Islet of Langerhans (tissue), 1 donor: ENCODE results near the gene TIMM8A.

Experiments used
- FAIRE-seq: peaks from one replicate; lab custom pipeline; 2011; peaks lifted over from hg19 to GRCh38; lab: Jason Lieb, UNC

Gene TIMM8A

GRCh38 chrX:101348452-101349192, at the start of gene TIMM8A:
Gene TIMM8A (minus strand): TSS chrX:101348742. CDS start chrX:101348664, 78 bp downstream.
- FAIRE-seq, result no peak

DNA sequence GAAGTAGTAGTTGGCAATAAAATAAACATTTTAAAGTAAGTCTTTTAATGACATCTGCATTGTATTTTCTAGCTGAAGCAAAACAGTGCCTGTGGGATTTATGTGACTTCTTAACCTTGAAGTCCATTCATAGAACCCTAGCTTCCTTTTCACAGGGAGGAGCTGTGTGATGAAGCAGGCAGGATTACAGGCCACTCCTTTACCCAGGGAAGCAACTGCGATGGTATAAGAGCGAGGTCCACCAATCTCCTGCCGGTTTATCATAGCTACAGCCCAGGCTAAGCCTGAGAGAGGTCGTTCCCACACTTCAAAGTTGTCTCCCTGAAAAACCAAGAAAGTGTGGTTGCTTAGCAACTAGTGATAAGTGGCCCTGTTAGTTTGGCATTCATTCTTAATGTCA, 49.2 kb upstream of the TIMM8A start:
- FAIRE-seq, result no peak

- no peak for FAIRE-seq
These were observed 47.2 kb upstream of the TIMM8A start for GRCh38 chrX:101395789-101396188.

DNA sequence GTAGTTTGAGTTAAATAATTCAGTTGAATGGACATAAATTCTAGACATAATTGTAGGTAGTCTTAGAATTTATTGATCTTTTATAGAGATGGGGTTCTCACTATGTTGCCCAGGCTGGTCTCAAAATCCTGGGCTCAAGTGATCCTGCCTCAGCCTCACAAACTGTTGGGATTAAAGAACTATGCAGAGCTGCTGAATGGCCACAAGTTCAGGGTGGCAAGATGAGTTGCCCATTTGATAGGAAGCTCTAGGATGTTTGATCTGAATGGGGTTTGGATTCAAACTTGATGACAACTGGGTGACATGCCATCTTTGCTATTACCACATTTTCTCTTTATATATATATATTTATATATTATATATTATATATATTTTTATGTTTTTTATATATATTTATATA, 45.8 kb upstream of the TIMM8A start:
- no peak for FAIRE-seq

DNA sequence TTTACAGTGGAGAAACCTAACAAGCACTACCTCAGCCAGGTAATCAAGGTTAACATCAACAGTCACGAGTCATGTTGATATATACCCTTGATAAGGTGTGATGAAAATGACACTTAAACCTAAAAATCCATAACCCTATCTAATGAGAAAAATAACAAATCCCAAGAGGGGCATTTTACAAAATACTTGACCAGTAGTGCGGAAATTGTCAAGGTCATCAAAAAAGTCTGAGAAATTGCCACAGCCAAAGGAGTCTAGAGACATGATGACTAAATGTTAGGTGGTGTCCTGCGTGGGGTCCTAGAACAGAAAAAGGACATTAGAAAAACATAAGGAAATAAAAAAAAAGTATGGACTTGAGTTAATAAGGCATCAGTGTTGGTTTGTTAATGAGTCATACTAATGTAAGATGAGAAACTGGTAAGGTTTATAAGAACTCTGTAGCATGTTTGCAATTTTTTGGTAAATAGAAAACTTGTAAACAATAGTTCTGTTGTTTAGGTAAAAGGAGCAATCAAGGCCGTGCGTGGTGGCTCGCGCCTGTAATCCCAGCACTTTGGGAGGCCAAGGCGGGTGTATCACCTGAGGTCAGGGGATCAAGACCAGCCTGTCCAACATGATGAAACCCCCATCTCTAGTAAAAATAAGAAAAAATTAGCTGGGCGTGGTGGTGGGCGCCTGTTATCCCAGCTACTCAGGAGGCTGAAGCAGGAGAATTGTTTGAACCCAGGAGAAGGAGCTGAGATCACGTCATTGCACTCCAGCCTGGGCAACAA, 45.2 kb upstream of the TIMM8A start:
- no peak for FAIRE-seq

- FAIRE-seq, result no peak
These were observed 43.3 kb upstream of the TIMM8A start for GRCh38 chrX:101391831-101392230.

DNA sequence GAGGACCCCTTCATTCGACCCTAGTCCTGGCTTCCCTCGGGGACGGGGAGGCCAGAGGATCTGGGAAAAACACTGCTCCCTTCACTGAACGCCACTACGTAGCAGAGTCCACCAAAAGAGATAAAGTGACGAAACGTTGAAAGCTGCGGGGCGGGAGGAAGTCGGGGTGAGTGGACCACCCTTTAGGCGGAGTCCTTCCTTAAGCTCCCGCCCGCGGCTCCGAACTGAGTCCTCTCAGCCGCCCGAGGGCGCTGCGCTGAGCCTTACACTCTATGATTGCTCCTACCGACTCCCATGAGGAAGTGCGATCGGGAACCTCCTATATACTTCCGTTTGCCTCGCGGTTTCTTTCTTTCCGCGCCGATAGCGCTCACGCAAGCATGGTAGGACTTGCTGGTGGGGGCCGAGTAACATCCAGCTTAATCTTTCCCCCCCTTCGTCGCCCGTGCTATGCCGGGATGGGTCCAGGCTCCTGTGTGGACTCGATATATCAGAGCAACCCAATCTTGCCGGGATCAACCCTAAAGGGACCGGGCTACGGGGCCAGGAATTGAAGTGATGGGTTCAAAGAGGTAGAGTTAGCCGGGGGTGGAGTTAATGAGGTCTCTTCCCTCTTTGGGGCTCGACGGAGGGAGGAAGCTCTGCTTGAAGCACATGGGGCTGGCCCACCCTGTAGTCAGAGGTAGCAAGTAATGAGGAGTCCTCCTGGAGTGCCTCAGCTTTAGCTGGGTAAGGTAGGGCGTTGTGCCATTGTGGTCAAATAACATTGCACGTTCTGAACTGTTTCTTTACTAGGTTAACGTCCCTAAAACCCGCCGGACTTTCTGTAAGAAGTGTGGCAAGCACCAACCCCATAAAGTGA, 42.4 kb upstream of the TIMM8A start, which contains the start of gene RPL36A:
Gene RPL36A, plus strand, starts transcription at position 348 of the 862 bp plus-strand sequence. Its CDS starts 33 bp downstream, at position 381.
- no peak for FAIRE-seq

DNA sequence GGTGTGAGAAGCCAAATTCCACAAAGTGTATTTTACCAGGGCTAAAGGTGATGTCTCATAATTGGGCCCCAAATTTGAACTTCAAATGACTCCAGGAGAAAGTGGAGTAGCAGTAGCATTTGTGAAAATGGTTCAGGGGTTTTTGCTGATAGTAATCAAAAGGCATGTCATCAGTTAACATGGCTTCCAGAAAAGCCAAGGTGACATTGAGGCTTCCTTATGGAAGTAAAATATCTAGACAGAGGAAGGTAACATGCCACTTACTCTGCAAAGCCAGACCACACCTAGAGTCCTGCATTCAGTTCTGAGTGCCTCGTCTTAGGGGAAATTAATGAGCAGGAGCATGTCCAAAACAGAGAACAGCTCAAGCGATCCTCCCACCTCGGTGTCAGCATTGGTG, 40.1 kb upstream of the TIMM8A start:
- FAIRE-seq, result no peak

GRCh38 chrX:101386542-101386885, 38.0 kb upstream of the TIMM8A start:
- no peak for FAIRE-seq

DNA sequence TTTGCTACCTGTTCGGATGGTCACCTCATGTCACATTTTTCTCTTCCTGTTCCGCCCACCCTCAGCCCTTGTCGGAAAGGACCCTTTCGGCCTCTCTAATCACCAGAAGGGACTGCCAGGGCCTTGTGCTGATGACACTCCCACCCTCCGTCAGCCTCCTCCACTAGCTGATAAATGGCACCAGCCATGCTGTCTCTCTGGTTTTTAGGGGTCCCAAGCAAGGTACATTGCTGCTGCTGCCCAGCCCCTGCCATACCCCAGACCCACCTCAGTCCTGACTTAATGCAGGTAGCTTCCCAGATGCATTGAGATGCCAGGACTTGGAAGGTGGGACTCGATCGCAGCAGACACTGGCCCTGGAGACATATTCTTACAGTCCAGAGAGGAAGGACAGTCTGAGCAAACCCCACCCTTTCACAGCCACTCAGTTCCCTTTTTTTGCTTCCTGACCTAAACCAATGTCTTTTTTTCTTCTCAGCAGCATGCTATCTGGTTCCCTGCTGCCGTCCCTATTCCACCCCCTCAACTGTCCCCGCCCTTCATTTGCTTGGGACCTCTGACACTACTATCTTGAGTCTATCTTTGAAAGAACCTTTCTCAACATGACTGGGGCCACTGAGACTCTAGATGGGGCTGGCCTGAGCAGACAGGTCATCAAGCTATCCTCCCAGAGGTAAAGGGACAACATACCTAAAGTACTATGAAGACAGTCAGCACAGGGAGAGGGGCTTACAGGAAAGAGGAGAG, 37.4 kb upstream of the TIMM8A start, which contains the start of gene BTK:
Gene BTK, minus strand, starts transcription at position 397 of the 747 bp plus-strand sequence. CDS start 10,907 bp downstream, outside the sequence.
- no peak for FAIRE-seq

GRCh38 chrX:101385026-101385684, 36.6 kb upstream of the TIMM8A start:
- FAIRE-seq, result no peak

GRCh38 chrX:101383679-101384205, 35.2 kb upstream of the TIMM8A start:
- FAIRE-seq, result no peak

DNA sequence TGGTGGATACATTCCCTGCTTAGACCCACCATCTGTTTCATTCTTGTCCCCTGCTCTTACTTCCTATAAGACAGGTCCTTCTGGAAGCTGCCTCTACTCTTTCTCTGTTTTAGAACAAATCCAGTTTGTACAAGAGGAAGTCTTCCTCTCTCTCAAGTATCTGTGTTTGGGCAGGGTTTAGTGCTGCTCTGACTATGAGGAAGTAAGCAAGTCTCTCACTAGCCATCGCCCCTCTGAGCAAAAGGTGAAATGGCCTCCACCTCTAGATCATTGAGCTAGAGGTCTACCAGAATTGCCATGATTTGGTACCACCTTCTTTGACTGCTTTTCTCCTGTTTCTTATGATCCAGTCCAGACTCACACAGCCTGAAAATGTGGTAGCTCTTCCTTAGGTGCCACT, 29.0 kb upstream of the TIMM8A start:
- no peak for FAIRE-seq

DNA sequence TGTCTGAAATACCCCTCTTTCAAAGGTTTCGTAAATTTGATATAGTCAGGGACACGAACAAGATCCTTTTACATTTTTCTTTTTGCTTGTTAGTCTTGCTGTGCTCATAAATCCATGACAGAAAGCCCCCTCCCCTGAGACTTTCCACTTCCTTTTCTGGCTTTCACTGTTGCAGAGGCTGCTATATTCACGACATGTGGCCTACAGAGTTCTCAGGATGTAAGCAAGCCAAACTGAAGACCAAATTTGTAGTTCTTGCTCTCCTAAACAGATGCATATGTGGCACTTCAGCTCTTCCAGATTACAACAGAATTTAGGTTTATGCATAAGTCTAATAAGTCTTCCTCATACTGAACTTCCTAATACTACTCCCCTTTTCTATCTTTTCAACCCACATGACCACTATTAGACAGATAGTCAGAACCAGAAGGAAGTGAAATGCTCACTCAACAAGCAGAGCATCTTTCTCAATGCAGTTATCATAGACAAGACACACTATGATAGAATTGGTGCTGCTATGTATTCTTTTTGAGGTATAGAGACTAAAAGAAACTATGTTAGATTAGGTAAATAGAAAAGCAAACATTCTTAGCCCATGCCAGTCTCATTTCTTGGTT, 22.5 kb upstream of the TIMM8A start:
- no peak for FAIRE-seq

GRCh38 chrX:101369687-101370086, 21.1 kb upstream of the TIMM8A start:
- no peak for FAIRE-seq

DNA sequence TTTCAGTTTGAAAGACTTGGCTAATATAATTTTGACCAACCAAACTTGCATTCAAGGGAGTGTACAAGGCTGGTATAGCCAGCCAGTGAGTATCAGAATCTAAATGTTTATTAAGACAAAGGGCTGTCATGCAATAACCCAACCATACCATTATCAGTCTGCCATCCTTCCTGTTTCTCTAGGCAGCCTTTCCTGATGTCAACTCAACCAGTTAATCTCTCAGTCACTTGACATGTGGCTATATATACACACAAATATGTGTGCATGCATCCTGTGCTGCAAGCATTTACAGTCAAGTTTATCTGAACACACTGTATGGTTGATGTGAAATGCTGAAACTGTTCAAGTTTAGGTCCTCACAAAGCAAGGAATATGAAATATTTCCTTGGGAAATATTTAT, 20.3 kb upstream of the TIMM8A start:
- no peak for FAIRE-seq

- FAIRE-seq, result no peak
These were observed 16.8 kb upstream of the TIMM8A start for GRCh38 chrX:101365301-101365795.

- no peak for FAIRE-seq
These were observed 14.2 kb upstream of the TIMM8A start for GRCh38 chrX:101362757-101363156.

DNA sequence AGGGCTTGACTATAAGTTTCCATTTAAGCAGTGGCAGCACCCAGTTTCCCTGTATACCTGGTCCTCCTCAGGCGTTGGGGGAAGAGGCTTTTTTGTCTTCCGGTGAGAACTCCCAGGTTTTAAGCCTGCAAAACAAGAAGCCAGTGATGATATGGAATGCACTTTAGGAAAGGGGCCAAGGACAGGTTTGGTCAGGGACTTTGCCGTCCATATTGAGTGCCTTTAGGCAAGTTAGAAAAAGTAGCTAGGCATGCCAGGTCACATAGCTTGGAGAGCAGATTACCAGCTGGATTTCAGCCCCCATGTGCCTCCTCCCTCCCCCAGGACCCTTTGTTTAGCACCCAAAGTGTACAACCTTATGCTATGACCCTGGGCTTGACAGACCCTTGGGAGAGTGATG, 13.6 kb upstream of the TIMM8A start:
- no peak for FAIRE-seq

- FAIRE-seq, result no peak
These were observed 11.8 kb upstream of the TIMM8A start for GRCh38 chrX:101360390-101360789.
